Colonic mucosa (tissue), 4 donors: ENCODE data around the gene PRICKLE2. TPM values are rescaled to one million over a fixed set of nuclear protein-coding genes. Genes with fewer than 3 reads are reported as not detected.

Experiments used
- DNase-seq: peaks from one replicate; pipeline ENCODE4 v3.0.0-alpha.2; 2020
- H3K27ac ChIP-seq: fragments of 200-600 bp; one replicate; pipeline ENCODE4 v1.8.0; 2021
- H3K27me3 ChIP-seq: fragments of 200-600 bp; one replicate; pipeline ENCODE4 v1.8.0; 2021
- H3K36me3 ChIP-seq: fragments of 200-600 bp; one replicate; pipeline ENCODE4 v1.8.0; 2021
- H3K4me1 ChIP-seq: fragments of 200-600 bp; one replicate; pipeline ENCODE4 v1.8.0; 2021; ENCODE audit warnings: mild to moderate bottlenecking
- H3K4me3 ChIP-seq: fragments of 200-600 bp; one replicate; pipeline ENCODE4 v1.8.0; 2021
- H3K9ac ChIP-seq, 2 donors: one replicate each; pipeline ENCODE4 v1.7.0; 2013; ENCODE audit warnings: control low read depth in 2 of 2, low read depth in 2 of 2, low read length in 2 of 2
- H3K9me3 ChIP-seq: fragments of 200-600 bp; one replicate; pipeline ENCODE4 v1.8.0; 2021
- CTCF ChIP-seq: fragments of 200-600 bp; IDR thresholded peaks from one replicate; pipeline ENCODE4 v1.8.0; 2022; ENCODE audit warnings: antibody characterized with exemption, mild to moderate bottlenecking
- intact Hi-C: fragments of 100-400 bp; cut with DNase I; formaldehyde crosslinking; loops from one replicate; pipeline ENCODE4 v1.14.1; 2022
- total RNA-seq, 2 donors: library from RNA; stranded (reverse); fragmentation: NEBNext Ultra II Directional in 1 of 2; extraction: Animal tissue kit (Norgen Biotek cat#: 25700) in 1 of 2; gene quantifications; one replicate each; pipeline ENCODE4 v1.2.1, GENCODE V29; 2021
- donor health status: healthy.
- donor health status: DM: no; HTN: no; CAD: no.
- donor health status: DM: no; HTN: no; CAD: no.

The PRICKLE2 gene
- total RNA-seq, 2 donors from 2014 or later = 4.4 to 7.6 TPM

- H3K4me3 ChIP-seq = no peak overlapping the region
- intact Hi-C loops = no loop called here
- no peak for DNase-seq
- no peaks in the 10 kb centered on the region for H3K36me3 ChIP-seq
- H3K9ac ChIP-seq = no peak overlapping the region
- no peaks in the 10 kb centered on the region for H3K9me3 ChIP-seq
- no peak overlapping the region for H3K27ac ChIP-seq
- H3K27me3 ChIP-seq = no peaks in the 10 kb centered on the region
- H3K4me1 ChIP-seq = no peaks in the 10 kb centered on the region
- no peak for TF ChIP-seq CTCF
Observed at GRCh38 chr3:64133987-64134386, 91.3 kb downstream of the PRICKLE2 start.

GRCh38 chr3:64133272-64133671 is 92.0 kb downstream of the PRICKLE2 start:
- no peak for DNase-seq
- Histone ChIP-seq H3K4me3 (no peak overlapping the region), H3K27me3 (no peaks in the 10 kb centered on the region), H3K4me1 (no peaks in the 10 kb centered on the region), H3K9me3 (no peaks in the 10 kb centered on the region), H3K9ac (no peak overlapping the region), H3K36me3 (no peaks in the 10 kb centered on the region), H3K27ac (no peak overlapping the region)
- no peak for TF ChIP-seq CTCF
- intact Hi-C loops = no loop called here

GRCh38 chr3:64131725-64132469 is 93.4 kb downstream of the PRICKLE2 start:
- no peaks in the 10 kb centered on the region for H3K27me3 ChIP-seq
- H3K27ac ChIP-seq = no peak overlapping the region
- no peaks in the 10 kb centered on the region for H3K4me1 ChIP-seq
- no peak for DNase-seq
- intact Hi-C loops = no loop called here
- no peaks in the 10 kb centered on the region for H3K9me3 ChIP-seq
- H3K9ac ChIP-seq = no peak overlapping the region
- TF ChIP-seq CTCF = no peak
- no peak overlapping the region for H3K4me3 ChIP-seq
- no peaks in the 10 kb centered on the region for H3K36me3 ChIP-seq

- H3K9me3 ChIP-seq = no peaks in the 10 kb centered on the region
- H3K4me1 ChIP-seq = no peaks in the 10 kb centered on the region
- H3K27ac ChIP-seq = no peak overlapping the region
- no peak for TF ChIP-seq CTCF
- H3K9ac ChIP-seq = no peak overlapping the region
- intact Hi-C loops = no loop called here
- no peak for DNase-seq
- no peaks in the 10 kb centered on the region for H3K36me3 ChIP-seq
- no peak overlapping the region for H3K4me3 ChIP-seq
- no peaks in the 10 kb centered on the region for H3K27me3 ChIP-seq
Observed at GRCh38 chr3:64130436-64130835, 94.8 kb downstream of the PRICKLE2 start.

- DNase-seq = no peak
- H3K4me3 ChIP-seq = no peak overlapping the region
- TF ChIP-seq CTCF = no peak
- H3K36me3 ChIP-seq = no peaks in the 10 kb centered on the region
- H3K27ac ChIP-seq = no peak overlapping the region
- no peaks in the 10 kb centered on the region for H3K9me3 ChIP-seq
- H3K27me3 ChIP-seq = no peaks in the 10 kb centered on the region
- intact Hi-C loops = no loop called here
- no peaks in the 10 kb centered on the region for H3K4me1 ChIP-seq
- H3K9ac ChIP-seq = no peak overlapping the region
Observed at GRCh38 chr3:64129581-64129980, 95.7 kb downstream of the PRICKLE2 start.
